Measurements from ENCODE around the gene B4GALT2.

Gene B4GALT2

GRCh38 chr1:43947061-43947873, 31.7 kb upstream of the B4GALT2 start:
- DNase-seq = no peak

- no peak for DNase-seq
These were observed 31.1 kb upstream of the B4GALT2 start for GRCh38 chr1:43947874-43948437.

DNA sequence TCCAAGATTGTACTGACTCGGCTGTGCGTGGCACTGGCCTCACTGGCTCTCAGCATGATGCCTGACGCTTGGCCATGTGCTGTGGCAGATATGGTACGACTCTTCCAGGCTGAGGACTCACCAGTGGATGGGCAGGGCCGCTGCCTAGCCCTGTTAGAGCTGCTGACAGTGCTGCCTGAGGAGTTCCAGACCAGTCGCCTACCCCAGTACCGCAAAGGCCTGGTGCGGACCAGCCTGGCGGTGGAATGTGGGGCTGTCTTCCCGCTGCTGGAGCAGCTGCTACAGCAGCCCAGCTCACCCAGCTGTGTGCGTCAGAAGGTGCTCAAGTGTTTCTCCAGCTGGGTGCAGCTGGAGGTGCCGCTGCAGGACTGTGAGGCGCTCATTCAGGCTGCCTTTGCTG, 29.3 kb upstream of the B4GALT2 start:
- DNase-seq = no peak

DNA sequence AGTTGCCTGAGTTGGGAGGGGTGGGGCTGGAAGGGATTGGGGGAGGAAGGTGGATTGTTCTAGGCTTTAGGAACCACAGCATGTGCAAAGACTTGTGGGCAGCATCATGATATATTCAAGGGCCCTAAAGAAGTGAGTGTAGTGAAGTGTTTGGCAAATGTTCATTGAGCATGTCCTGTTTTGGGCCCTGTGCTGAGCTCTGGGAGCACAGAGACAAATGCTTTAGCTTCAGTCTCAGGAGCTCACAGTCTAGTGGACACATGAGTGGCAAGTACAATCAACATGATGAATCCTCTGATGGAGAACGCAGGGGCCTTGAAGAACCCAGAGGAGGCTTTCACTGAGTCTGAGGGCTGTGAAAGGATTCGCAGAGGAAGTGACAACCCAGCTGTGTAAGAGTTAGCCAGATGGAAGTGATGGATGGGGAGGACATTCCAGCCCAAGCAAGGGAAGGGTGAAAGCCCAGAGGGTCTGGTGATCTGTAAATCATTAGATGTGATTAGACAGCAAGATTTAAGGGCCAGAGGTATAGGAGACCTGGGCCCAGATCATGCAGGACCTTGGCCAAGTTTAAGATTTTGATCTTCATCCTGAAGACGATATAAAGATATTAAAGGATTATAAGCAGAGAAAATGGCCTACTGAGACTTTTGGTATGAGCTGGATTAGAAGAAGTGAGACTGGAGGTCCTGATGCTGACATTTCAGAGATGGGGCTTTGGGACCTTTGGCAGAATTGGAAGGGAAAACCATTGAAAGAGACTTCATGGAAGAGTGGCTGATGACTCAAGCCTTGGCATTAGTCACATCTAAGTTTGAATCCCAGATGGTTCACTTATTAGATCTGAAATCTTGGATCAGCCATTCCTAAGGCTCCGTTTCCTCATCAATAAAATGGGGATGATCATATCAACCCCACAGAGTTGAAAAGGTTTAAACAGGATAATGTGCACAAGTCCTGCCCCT, 27.7 kb upstream of the B4GALT2 start:
- DNase-seq = no peak

- no peak for DNase-seq
These were observed 26.2 kb upstream of the B4GALT2 start for GRCh38 chr1:43952731-43953346.

DNA sequence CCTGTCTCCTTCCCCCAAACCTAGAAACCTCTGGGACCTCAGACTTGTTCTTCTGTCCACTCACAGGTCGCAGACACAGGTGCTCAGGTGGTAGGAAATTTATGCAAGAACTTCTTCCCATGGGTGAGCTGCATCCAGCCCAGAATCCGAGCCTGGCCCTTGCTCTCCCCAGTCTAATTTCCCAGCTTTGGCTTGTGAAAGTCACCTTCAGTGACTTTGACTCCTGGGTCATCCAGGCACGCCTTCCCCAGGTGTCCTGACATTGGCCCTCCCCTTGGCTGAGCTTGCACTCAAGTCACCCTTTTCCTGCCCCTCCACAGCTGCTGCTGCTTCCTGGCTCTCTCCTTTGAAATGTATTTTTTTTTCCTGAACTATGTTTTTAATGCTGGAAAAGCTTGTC, 25.6 kb upstream of the B4GALT2 start:
- DNase-seq = no peak

GRCh38 chr1:43954036-43954435, 25.0 kb upstream of the B4GALT2 start:
- no peak for DNase-seq

DNA sequence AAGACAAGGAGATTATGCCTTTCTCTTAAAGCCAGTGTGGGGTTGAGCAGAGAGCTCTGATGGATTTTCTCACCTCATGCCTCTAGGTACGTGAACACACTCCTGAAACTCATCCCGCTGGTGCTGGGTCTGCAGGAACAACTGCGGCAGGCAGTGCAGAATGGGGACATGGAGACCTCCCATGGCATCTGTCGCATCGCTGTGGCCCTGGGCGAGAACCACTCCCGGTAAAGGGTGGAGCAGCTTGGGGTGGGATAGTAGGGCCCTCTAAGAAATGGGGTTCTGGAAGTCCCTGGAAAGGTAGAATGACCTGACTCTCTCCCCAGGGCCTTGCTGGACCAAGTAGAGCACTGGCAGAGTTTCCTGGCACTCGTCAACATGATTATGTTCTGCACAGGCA, 22.8 kb upstream of the B4GALT2 start:
- no peak for DNase-seq

- DNase-seq = no peak
These were observed 21.5 kb upstream of the B4GALT2 start for GRCh38 chr1:43957407-43958040.

DNA sequence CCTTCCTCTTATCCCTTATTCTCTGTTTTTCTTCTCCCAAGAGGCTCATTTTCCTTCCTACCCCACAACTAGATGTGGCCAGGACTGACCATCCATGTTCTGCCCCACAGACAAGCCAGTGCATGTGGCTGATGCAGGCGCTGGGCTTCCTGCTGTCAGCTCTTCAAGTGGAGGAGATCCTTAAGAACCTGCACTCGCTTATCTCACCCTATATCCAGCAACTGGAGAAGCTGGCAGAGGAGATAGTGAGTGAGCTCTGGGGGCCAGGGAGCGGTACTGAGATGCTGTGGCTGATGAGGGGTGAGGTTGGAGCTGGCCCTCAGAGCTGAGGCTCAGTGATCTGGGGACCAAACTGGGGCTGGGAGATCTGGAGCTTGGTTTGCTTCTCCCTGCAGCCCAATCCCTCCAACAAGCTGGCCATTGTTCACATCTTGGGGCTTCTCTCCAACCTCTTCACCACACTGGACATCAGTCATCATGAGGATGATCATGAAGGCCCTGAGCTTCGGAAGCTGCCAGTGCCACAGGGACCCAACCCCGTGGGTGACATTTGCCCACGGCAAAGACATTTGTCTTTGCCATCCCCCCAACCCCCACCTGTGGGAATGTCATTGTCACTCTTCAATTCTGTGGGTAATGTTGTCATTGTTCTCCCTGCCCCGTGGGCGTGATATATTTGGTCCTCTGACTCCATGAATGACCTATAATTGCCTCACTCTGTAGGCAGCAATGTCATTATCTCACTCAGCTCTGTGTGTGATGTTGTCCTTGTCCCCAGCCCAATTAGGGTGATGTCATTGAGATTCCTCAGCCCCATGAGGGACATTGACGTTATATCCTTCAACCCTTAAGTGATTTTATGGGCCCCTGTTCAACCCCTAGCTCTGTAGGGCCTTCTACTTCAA, 20.4 kb upstream of the B4GALT2 start:
- DNase-seq = no peak

DNA sequence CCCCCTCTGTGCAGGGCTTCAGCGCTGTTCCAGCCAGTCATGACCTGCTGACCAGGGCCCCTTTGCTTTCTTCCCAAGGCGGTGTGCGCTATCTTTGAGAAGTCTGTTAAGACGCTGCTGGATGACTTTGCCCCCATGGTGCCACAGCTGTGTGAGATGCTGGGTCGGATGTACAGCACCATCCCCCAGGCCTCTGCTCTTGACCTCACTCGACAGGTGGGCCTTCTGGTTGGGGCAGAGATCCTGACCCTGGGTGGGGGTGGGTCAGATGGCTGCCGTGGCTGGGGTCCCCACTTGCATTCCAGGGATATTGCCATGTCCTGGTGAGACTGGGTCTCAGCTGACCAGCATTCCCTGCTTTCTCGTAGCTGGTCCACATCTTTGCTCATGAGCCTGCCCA, 18.2 kb upstream of the B4GALT2 start:
- no peak for DNase-seq

DNA sequence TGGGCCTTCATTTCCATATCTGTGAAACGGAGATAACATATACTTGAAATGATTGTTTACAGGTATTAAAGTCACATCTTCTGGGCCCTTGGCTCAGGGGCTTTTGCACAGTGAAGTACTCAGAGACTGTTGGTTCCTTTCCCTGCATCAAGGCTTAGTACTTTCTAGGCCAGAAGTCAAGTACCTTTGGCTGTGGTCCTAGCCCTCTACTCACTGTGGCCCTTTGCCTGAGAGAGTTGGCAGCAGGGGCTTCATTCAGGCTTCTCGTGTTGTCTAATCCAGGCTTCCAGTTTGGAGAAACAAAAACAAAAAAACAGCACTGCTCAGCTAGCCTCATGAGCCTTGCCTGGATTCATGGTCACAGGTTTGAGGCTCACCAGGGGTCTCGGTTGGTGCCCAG, 17.3 kb upstream of the B4GALT2 start:
- DNase-seq = no peak

- no peak for DNase-seq
These were observed 16.7 kb upstream of the B4GALT2 start for GRCh38 chr1:43962324-43962723.

- no peak for DNase-seq
These were observed 16.0 kb upstream of the B4GALT2 start for GRCh38 chr1:43963006-43963405.

DNA sequence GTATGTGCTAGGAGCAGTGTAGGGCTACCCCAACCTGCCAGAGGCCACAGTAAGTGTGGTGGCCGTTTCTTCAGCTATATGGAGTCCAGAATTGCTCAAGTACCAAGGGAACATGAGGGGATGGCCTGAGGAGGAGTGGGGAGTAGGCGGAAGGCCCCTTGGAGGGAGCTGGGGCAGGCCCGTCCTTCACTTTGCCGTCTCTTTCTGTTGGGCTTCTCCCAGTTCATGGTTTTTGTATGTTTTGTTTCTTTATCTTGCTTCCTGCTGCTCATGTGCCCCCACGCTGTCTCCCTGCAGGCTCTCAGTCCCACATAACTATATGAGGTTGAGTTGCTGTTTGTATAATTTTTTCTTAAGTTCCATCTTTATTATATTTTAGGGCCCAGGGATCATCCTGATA, 15.1 kb upstream of the B4GALT2 start:
- no peak for DNase-seq

DNA sequence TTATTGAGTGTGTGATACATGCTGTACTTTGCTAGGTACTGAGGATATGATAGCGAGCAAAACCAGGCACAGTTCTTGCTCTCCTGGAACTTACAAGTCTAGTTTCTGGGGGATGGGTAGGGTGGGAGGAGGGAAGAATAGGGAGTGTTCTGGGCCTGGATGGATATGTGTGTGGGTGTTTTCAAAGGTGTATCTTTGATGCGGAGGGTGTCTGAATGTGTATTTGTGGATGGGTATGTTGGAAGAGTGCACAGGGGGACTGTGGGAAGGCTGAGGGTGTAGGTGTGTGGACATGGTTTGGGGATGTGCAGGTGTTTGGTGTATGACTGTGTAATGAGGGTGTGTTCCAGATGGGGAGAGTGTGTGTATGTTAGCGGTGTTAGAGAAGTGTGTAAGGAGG, 13.7 kb upstream of the B4GALT2 start:
- DNase-seq = no peak

- no peak for DNase-seq
These were observed 10.6 kb upstream of the B4GALT2 start for GRCh38 chr1:43968348-43968948.

- no peak for DNase-seq
These were observed 9.6 kb upstream of the B4GALT2 start for GRCh38 chr1:43969416-43969745.

DNA sequence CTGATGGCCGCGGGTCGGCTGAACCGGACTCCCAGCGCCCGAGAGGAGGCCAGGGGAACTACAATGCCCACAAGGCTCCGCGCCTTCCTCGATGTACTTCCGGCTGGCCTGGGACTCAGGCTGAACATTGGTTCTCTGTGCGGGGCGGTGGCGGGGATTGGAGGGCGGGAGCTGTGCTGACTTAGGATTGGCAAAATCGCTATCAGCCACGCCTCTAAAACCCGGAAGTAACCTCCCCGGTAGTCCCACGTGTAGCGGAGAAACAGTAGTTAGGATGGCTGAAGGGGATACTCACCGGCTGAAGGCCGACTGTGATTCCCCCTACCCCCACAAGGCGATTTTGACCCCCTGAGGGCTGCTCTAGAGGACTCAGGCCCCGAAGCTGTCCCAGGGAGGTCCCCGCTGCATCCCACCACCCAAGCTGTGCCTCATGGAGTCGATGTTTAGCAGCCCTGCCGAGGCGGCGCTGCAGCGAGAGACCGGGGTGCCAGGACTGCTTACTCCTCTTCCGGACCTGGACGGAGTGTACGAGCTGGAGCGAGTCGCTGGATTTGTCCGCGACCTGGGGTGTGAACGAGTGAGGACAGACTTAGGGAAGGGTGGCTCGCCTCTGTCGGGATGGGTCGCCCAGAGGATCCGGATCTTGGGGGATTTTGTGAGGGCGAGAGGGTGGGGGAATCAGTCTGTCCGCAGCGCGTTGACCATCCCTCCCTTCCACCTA, 9.1 kb upstream of the B4GALT2 start, which contains the start of gene DPH2:
TSS of gene DPH2 (plus strand) at position 265 of the 721 bp plus-strand sequence. CDS start at position 431, 166 bp downstream.
- DNase-seq = peak; percentile 79 to 93

- no peak for DNase-seq
These were observed 8.5 kb upstream of the B4GALT2 start for GRCh38 chr1:43970502-43970901.
